NCI-H774 (cell line): ENCODE results near the gene SNN.
A peak's percentile ranks its signal among the peaks of the same experiment; 100 is the strongest.

ENCODE experiments used
- DNase-seq: peaks from one replicate; lab custom pipeline; 2025; lab: John Stamatoyannopoulos, UW

Gene SNN

GRCh38 chr16:11635113-11635652 lies 33.1 kb upstream of the SNN start:
- DNase-seq: no peak

GRCh38 chr16:11635679-11636171 lies 32.5 kb upstream of the SNN start:
- DNase-seq: no peak

DNA sequence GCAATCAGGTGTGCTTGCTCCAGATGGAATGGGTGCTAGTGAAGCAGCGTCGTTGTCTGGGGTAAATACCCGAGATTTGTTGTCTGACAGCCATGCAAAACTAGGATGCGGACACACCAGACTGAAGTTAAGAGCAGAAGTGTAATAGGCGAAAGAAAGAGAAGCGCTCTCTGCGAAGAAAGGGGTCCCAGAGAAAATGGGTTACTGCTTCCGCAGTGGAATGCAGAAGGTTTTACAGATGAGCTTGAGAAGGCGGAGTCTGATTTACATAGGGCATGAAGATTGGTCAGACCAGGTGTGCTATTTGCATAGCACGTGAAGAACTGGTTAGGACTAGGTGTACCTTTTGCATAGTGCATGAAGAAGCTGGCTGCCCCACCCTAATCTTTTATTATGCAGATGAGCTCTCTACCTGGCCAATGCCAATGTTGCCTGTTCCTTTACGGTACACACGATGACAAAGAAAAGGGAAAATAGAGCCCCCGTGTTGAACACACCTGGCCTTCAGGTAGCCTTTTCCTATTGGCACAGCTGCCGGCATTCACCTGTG lies 32.0 kb upstream of the SNN start:
- DNase-seq: peak; percentile 92

DNA sequence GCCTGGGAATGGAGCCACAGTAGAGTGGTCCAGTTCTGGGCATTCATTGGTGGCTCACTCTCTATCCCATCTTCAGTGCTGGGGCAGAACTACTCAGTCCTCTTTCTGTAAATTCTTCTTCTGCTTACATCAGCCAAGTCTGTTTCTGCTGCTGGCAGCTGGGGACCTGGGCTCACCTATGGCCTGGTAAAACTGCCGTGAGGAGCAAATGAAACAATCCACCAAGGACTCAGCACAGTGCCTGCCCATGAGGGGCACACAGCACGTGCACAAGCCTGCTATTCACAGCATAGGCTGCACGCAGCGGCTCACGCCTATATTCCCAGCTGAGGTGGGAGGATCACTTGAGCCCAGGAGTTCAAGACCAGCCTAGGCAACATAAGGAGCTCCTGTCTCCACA lies 30.9 kb upstream of the SNN start:
- no peak for DNase-seq

DNA sequence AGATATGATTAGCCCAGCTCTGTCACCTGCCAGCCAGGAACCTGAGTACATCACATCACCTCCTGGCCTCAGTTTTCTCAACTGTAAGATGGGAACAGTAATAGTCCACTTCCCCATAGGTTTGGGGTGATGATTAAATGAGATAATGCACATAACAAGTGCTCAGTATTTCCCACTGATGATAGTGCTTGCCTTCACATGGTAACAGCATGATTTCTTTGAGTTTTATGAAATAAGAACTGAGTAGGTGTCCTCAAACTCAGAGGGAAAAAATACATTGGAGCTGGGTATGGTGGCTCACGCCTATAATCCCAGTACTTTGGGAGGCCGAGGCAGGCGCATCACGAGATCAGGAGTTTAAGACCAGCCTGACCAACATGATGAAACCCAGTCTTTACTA lies 30.1 kb upstream of the SNN start:
- no peak for DNase-seq

- no peak for DNase-seq
Measured at GRCh38 chr16:11639008-11639562, 29.2 kb upstream of the SNN start.

GRCh38 chr16:11639925-11640899 lies 28.0 kb upstream of the SNN start:
- peak; percentile 8 for DNase-seq

- peak; percentile 52 for DNase-seq
Measured at GRCh38 chr16:11640987-11641817, 27.1 kb upstream of the SNN start.

DNA sequence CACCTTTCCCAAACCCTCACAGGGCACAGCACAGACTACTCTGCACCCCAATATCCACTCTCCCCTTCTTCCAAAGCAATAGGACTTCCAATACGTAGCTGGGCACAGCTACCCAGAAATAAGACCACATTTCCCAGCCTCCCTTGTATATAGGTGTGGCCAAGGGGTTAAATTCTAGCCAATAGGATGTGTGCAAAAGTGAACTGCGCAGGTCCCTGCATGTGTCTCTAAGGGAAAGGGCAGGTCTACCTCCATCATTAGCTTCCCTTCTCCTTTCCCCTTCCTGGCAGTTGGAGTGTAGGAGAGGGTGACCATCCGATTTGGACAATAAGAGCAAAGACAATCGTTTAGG lies 25.5 kb upstream of the SNN start:
- no peak for DNase-seq

GRCh38 chr16:11649276-11649675 lies 19.0 kb upstream of the SNN start:
- no peak for DNase-seq

DNA sequence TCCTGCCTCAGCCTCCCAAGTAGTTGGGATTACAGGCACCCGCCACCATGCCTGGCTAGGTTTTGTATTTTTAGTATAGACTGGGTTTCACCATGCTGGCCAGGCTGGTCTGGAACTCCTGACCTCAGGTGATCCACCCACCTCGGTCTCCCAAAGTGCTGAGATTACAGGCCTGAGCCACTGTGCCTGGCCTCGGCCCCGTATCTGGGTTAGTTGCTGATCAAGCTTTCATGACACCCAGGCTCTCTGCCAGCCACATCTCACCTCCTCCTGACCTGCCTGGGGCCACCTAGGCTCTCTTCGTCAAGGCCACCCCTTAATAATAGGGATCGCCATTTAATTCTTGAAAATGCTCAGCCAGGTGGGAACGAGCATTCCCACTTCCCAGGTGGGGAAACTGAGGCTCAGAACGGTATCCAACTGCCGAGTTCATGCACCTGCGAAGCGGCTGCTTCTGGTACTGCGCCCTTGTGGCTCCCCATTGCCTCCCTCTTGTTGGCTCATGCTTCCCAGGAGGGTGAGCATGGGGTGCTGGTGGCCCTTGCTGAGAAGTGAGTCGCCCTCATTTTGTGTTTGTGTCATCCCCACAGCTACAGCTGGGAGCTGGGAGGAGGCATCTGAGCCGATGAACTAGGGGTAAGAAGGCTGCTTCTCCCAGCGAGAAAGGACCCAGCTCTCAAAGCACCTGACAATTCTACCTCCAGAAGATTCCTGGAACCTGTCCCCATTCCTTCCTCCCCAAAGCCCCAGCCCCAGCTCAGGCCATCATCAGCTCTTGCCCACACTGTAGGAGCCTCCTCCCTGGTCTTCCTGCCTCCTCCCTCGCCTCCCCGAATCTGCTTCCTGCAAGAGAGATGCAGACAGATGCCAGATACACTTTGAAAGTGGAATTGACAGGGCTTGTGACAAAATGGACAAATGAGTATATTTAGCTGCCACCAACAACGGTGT lies 17.3 kb upstream of the SNN start:
- DNase-seq: no peak

GRCh38 chr16:11651796-11652195 lies 16.5 kb upstream of the SNN start:
- DNase-seq: no peak

DNA sequence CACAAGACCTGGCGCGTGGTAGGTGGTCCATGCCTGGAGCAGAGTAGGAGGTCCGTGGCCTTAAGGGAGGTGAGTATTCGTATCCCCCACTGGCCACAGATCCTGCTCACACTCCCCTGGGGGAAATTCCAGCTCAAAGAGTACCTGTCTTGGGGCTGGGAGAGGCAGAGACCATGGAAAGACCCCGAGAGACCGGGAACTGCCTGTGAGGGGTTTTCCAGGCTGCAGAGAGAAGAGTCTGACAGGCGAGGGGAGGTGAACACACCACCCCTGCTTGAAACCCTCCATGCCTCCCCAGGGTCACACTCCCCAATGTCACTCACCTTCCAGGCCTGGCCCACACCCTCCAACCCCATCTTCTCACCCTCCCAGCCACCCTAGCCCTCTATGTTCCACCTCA lies 12.6 kb upstream of the SNN start:
- DNase-seq: no peak

DNA sequence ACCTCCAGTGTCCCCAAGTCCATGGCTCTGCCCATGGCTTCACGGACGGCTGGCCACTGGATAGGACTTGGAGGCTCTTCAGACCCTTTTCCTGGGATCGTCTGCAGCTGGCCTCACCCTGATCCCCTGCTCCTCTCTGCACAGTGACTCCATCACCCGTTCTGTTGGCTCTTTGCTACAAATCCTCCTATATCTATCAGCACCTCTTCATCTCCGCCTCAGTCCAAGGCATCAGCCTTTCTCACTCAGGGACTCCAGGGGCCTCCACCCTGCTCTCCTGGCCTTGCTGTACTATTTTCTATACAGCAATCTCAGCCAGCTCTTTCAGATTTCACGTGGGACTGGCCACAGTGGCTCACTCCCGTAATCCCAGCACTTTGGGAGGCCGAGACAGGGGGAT lies 10.7 kb upstream of the SNN start:
- DNase-seq: no peak

DNA sequence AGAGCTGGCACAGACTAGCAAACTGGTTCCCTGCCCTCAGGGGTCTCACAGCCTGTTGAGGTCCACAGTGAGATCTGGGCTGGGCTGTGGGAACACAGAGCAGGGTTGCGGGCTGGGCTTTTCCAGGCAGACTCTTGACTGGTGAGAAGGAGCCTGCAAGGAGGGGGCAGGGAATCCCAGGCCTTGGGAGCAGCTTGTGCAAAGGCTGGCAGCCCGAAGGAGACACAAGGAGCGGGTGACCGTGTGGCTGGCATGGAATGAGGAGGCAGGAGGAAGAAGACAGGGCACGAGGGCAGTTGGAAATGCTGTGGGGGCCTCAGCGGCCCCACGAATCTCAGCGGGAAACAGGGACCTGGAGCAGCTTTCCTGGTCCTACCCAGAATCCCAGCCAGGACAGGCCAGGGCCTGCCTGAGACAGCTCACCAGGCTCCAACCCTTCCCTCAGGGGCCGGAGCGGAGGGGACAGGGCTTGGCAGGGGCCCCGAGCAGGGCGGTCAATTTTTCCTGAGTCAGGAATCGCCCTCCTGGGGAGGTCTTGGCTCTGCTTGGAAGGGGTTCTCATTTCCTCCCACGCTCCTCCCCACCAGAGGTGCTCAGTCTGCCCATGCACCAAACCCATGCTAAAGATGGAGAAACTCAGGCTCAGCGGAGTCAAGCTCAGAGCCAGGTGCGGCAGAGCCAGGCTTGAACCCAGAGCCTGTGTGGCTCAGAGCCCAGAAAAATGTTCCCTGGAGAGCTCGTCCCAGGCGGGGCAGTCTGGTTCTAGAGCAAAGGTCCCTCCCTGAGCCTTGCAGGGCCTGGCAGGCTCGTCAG lies 9.2 kb upstream of the SNN start:
- no peak for DNase-seq

GRCh38 chr16:11660565-11660964 lies 7.7 kb upstream of the SNN start:
- DNase-seq: no peak

DNA sequence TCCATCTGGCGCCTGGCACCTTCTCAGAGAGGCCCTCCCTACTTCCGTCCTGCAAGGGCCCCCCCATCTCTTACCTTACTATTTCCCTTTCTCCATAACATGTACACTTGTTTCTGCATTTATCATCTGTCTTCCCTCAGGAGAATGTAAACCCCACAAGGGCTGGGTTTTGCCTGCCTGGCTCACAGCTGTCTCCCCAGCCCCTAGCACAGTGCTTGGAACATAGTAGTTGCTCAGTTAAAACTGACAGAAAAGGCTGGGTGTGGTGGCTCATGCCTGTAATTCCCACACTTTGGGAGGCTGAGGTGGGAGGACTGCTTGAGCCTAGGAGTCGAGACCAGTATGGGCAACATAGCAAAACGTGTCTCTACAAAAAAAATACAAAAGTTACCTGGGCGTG lies 5.7 kb upstream of the SNN start:
- DNase-seq: no peak

- DNase-seq: no peak
Measured at GRCh38 chr16:11665071-11665491, 3.2 kb upstream of the SNN start.

- DNase-seq: no peak
Measured at GRCh38 chr16:11666103-11667055, 1.9 kb upstream of the SNN start.
